ENCODE data around the gene FGF22. TPM values are rescaled to one million over a fixed set of nuclear protein-coding genes. Genes with fewer than 3 reads are reported as not detected.
A peak's percentile ranks its signal among the peaks of the same experiment; 100 is the strongest.

The FGF22 gene
- total and polyA plus RNA-seq, 2 of the 13 experiments (the other 11 are each of a cell fraction or from before 2014, with no cell fraction given), result 0.24 TPM; not detected in 1

DNA sequence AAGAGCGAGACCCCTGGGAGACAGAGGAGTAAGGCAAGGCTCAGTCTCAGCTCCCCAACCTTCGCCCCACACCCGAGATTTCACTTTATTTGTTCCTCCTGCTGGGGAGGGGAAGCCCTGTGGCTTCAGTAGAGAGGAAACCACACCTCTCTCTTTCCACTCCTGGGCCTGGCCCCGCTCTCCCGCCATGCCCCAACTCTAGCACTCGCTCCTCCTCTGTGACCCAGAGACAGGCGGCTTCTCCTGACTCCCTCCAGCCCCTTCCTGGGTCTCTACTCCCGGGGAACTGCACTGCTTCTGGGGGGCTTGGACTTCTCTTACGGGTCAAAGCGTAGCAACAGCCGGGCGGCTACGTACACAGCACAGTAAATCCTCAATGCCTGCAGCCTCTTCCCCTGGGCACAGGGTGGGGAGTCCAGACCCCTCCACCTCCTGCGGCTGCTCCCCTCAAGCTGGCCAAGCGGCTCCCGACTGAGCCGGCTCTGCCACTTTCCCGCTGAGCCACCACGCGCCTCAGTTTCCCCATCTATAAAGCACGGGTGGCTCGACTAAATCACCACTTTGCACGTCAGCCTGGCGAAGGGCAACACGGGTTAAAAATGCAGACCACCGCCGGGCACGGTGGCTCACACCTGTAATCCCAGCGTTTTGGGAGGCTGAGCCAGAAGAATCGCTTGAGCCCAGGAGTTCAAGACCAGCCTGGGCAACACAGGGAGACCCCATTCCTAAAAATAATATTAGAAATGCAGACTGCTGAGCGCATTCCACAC, 21.9 kb downstream of the FGF22 start (continued):
- no peak for TF ChIP-seq MYC (CRISPR knock-in tag; IDR thresholded peaks at IDR 0.05; ENCODE audit: borderline replicate concordance)
- TF ChIP-seq SATB2 (CRISPR knock-in tag; IDR thresholded peaks at IDR 0.05), result no peak
- TF ChIP-seq ZNF776 (CRISPR knock-in tag; IDR thresholded peaks at IDR 0.05), result no peak
- TF ChIP-seq SIN3A (IDR thresholded peaks at IDR 0.05; ENCODE audit: borderline replicate concordance, low read depth, low read length), result no peak
- TF ChIP-seq, protein P1, sequence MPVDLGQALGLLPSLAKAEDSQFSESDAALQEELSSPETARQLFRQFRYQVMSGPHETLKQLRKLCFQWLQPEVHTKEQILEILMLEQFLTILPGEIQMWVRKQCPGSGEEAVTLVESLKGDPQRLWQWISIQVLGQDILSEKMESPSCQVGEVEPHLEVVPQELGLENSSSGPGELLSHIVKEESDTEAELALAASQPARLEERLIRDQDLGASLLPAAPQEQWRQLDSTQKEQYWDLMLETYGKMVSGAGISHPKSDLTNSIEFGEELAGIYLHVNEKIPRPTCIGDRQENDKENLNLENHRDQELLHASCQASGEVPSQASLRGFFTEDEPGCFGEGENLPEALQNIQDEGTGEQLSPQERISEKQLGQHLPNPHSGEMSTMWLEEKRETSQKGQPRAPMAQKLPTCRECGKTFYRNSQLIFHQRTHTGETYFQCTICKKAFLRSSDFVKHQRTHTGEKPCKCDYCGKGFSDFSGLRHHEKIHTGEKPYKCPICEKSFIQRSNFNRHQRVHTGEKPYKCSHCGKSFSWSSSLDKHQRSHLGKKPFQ (CRISPR knock-in tag; IDR thresholded peaks at IDR 0.05; ENCODE audit: insufficient replicate concordance), result no peak
- TF ChIP-seq, protein P2, sequence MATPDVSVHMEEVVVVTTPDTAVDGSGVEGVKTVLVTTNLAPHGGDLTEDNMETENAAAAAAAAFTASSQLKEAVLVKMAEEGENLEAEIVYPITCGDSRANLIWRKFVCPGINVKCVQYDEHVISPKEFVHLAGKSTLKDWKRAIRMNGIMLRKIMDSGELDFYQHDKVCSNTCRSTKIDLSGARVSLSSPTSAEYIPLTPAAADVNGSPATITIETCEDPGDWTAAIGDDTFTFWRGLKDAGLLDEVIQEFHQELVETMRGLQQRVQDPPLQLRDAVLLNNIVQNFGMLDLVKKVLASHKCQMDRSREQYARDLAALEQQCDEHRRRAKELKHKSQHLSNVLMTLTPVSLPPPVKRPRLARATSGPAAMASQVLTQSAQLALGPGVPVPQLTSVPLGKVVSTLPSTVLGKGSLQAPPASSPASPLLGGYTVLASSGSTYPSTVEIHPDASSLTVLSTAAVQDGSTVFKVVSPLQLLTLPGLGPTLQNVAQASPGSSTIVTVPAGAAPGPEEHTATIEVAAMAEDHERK (CRISPR knock-in tag; IDR thresholded peaks at IDR 0.05; ENCODE audit: low read depth), result no peak
- TF ChIP-seq HNRNPL (IDR thresholded peaks at IDR 0.05; ENCODE audit: low read depth, low read length), result 0 out of 2 replicates have a peak, but pooled peaks have one; percentile 7
- TF ChIP-seq POLR2AphosphoS5 (IDR thresholded peaks at IDR 0.05; ENCODE audit: low read depth, low read length), result no peak
- no peak for TF ChIP-seq RXRB (CRISPR knock-in tag; IDR thresholded peaks at IDR 0.05; ENCODE audit: borderline replicate concordance)
- TF ChIP-seq, protein P3, sequence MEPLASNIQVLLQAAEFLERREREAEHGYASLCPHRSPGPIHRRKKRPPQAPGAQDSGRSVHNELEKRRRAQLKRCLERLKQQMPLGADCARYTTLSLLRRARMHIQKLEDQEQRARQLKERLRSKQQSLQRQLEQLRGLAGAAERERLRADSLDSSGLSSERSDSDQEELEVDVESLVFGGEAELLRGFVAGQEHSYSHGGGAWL (CRISPR knock-in tag; IDR thresholded peaks at IDR 0.05), result no peak
- no peak for TF ChIP-seq HOXA7 (CRISPR knock-in tag; IDR thresholded peaks at IDR 0.05)
- no peak for TF ChIP-seq PCBP2 (optimal IDR thresholded peaks at IDR 0.05; ENCODE audit: low read depth, low read length, poor library complexity, severe bottlenecking)
- TF ChIP-seq, protein P4, sequence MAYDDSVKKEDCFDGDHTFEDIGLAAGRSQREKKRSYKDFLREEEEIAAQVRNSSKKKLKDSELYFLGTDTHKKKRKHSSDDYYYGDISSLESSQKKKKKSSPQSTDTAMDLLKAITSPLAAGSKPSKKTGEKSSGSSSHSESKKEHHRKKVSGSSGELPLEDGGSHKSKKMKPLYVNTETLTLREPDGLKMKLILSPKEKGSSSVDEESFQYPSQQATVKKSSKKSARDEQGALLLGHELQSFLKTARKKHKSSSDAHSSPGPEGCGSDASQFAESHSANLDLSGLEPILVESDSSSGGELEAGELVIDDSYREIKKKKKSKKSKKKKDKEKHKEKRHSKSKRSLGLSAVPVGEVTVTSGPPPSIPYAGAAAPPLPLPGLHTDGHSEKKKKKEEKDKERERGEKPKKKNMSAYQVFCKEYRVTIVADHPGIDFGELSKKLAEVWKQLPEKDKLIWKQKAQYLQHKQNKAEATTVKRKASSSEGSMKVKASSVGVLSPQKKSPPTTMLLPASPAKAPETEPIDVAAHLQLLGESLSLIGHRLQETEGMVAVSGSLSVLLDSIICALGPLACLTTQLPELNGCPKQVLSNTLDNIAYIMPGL (CRISPR knock-in tag; IDR thresholded peaks at IDR 0.05; ENCODE audit: borderline replicate concordance in 1 of 2, low read depth in 1 of 2), result 0 out of 4 replicates have a peak, but pooled peaks of 1 of the 2 experiments have one; percentile 45
- no peak for TF ChIP-seq PAX8 (CRISPR knock-in tag; IDR thresholded peaks at IDR 0.05; ENCODE audit: borderline replicate concordance)
- no peak for TF ChIP-seq ZNF563 (CRISPR knock-in tag; IDR thresholded peaks at IDR 0.05)
- TF ChIP-seq ZNF337 (CRISPR knock-in tag; IDR thresholded peaks at IDR 0.05; ENCODE audit: borderline replicate concordance, low read depth), result no peak
- TF ChIP-seq, protein P5, sequence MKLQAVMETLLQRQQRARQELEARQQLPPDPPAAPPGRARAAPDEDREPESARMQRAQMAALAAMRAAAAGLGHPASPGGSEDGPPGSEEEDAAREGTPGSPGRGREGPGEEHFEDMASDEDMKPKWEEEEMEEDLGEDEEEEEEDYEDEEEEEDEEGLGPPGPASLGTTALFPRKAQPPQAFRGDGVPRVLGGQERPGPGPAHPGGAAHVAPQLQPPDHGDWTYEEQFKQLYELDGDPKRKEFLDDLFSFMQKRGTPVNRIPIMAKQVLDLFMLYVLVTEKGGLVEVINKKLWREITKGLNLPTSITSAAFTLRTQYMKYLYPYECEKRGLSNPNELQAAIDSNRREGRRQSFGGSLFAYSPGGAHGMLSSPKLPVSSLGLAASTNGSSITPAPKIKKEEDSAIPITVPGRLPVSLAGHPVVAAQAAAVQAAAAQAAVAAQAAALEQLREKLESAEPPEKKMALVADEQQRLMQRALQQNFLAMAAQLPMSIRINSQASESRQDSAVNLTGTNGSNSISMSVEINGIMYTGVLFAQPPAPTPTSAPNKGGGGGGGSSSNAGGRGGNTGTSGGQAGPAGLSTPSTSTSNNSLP (IDR thresholded peaks at IDR 0.05; ENCODE audit: low read depth, low read length), result no peak
- TF ChIP-seq, protein P6, sequence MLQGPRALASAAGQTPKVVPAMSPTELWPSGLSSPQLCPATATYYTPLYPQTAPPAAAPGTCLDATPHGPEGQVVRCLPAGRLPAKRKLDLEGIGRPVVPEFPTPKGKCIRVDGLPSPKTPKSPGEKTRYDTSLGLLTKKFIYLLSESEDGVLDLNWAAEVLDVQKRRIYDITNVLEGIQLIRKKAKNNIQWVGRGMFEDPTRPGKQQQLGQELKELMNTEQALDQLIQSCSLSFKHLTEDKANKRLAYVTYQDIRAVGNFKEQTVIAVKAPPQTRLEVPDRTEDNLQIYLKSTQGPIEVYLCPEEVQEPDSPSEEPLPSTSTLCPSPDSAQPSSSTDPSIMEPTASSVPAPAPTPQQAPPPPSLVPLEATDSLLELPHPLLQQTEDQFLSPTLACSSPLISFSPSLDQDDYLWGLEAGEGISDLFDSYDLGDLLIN (CRISPR knock-in tag; IDR thresholded peaks at IDR 0.05; ENCODE audit: borderline replicate concordance), result no peak
- no peak for TF ChIP-seq MXD4 (CRISPR knock-in tag; IDR thresholded peaks at IDR 0.05)
- TF ChIP-seq ZNF441 (CRISPR knock-in tag; IDR thresholded peaks at IDR 0.05; ENCODE audit: borderline replicate concordance), result no peak
